Activated CD4-positive, alpha-beta T cell treated with anti-CD3 and anti-CD28 coated beads for 36 hours (primary cell): ENCODE data around the gene ABCA13. TPM values are rescaled to one million over a fixed set of nuclear protein-coding genes. Genes with fewer than 3 reads are reported as not detected.
A peak's percentile ranks its signal among the peaks of the same experiment; 100 is the strongest.

Source experiments
- ATAC-seq: fragments of 200-7000 bp; cut with Tn5 transposase; one replicate; pipeline ENCODE4 v1.10.0; 2021; ENCODE audit warnings: mild to moderate bottlenecking, moderate library complexity
- CTCF ChIA-PET: fragments of 350-600 bp; sonication (Branson Sonifier 250); formaldehyde crosslinking; loops from one replicate; lab custom pipeline; 2021; ENCODE audit warnings: antibody characterized with exemption; lab: Charles Lee
- POLR2A ChIA-PET: fragments of 350-600 bp; sonication (Branson Sonifier 250); formaldehyde crosslinking; loops from one replicate; lab custom pipeline; 2021; ENCODE audit warnings: antibody characterized with exemption, inconsistent platforms; lab: Charles Lee
- DNase-seq: peaks from one replicate; pipeline ENCODE4 v3.0.0-alpha.2; 2020
- H3K27ac Mint-ChIP-seq: one replicate; pipeline ENCODE4 v1.8.0; 2021; ENCODE audit warnings: mixed read lengths
- H3K27me3 Mint-ChIP-seq: one replicate; pipeline ENCODE4 v1.8.0; 2021; ENCODE audit warnings: mixed read lengths
- H3K36me3 Mint-ChIP-seq: one replicate; pipeline ENCODE4 v1.8.0; 2021; ENCODE audit warnings: low read depth, mixed read lengths
- H3K4me1 Mint-ChIP-seq: one replicate; pipeline ENCODE4 v1.8.0; 2021; ENCODE audit warnings: mixed read lengths
- H3K4me3 Mint-ChIP-seq: one replicate; pipeline ENCODE4 v1.8.0; 2021; ENCODE audit warnings: mild to moderate bottlenecking, moderate library complexity, mixed read lengths
- H3K9me3 Mint-ChIP-seq: one replicate; pipeline ENCODE4 v1.8.0; 2021; ENCODE audit warnings: low read depth, mixed read lengths
- intact Hi-C, 2 experiments: fragments of 100-400 bp; cut with DNase I in 1 of 2; cut with micrococcal nuclease in 1 of 2; formaldehyde crosslinking; loops; one replicate each; pipeline versions ENCODE4 v1.14.2 to v1.15.1; 2022 to 2024; cut with DNase I, micrococcal nuclease
- total RNA-seq, 2 experiments: library from RNA; stranded (reverse); gene quantifications; one replicate each; pipeline ENCODE4 v1.2.3, GENCODE V29; 2021

The ABCA13 gene
- total RNA-seq, 2 experiments from 2014 or later: not detected

DNA sequence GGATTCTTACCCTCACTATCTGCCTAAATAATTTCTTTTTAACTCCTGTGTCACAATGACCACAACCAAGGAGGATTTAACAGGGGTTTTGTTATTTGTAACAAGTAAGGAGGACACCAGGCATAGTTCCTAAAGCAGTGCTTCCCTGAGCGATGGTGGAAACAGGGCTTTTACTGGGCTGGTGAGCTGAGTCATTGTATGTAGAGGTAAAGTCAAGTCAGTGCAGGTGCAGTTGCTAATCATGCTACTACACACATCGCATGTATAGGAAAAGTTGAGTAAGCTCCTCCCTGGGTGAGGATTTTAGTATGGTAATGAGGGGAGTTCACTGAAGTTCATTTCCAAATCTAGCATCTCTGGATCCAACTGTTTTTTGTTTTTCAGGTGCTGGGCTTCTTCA, 22.9 kb upstream of the ABCA13 start:
- H3K4me3 Mint-ChIP-seq: no peak overlapping the region
- no peak for DNase-seq
- no peaks in the 10 kb centered on the region for H3K4me1 Mint-ChIP-seq
- intact Hi-C loops: no loop called here
- H3K27me3 Mint-ChIP-seq: peaks cover 14% of the 10 kb centered on the region
- ChIA-PET CTCF (no interaction called here), POLR2A (no interaction called here)
- ATAC-seq: no peak
- no peaks in the 10 kb centered on the region for H3K9me3 Mint-ChIP-seq
- H3K36me3 Mint-ChIP-seq: no peaks in the 10 kb centered on the region
- H3K27ac Mint-ChIP-seq: no peak overlapping the region

DNA sequence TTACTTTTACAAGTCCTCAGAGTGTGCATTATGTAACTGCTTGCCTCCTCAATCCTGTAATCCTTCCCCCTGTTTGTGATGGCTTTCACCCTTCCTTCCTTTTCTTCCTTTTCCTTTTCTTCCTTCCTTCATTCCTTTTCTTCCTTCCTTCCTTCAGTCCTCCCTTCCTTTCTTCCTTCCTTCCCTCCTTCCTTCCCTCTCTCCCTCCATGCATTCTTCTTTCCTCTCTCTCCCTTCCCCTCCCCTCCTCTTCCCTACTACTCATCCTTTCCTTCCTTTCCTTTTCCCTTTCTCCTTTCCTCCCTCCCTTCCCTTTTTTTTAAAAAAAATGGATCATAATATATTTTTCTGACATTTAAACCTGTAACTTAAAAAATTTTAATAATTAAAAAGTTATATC, 22.2 kb upstream of the ABCA13 start:
- CTCF ChIA-PET: no interaction called here
- Mint-ChIP-seq H3K9me3 (peaks cover 2% of the 10 kb centered on the region), H3K27me3 (peaks cover 16% of the 10 kb centered on the region), H3K4me3 (no peak overlapping the region), H3K36me3 (no peaks in the 10 kb centered on the region), H3K4me1 (no peaks in the 10 kb centered on the region), H3K27ac (no peak overlapping the region)
- no peak for DNase-seq
- POLR2A ChIA-PET: no interaction called here
- ATAC-seq: no peak
- intact Hi-C loops: no loop called here

DNA sequence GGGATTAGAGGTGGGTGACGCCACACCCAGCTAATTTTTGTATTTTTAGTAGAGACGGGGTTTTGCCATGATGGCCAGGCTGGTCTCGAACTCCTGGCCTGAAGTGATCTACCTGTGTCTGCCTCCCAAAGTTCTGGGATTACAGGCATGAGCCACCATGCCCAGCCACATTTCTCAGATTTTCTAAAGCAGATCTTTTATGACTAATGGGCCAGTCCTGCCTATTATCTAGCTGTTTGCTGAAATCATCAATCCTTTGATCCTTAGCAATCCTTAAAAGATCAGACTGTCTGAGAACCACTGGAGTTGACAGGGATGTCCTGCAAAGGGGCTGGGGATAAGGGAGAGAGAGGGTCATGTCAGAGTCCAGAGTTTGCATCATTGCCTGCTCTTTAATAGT, 21.2 kb upstream of the ABCA13 start:
- DNase-seq (no peak), ATAC-seq (no peak)
- Mint-ChIP-seq H3K27me3 (peaks cover 16% of the 10 kb centered on the region), H3K27ac (no peak overlapping the region), H3K4me1 (no peaks in the 10 kb centered on the region), H3K4me3 (no peak overlapping the region), H3K9me3 (peaks cover 2% of the 10 kb centered on the region), H3K36me3 (no peaks in the 10 kb centered on the region)
- intact Hi-C loops: no loop called here
- CTCF ChIA-PET: no interaction called here
- POLR2A ChIA-PET: no interaction called here

DNA sequence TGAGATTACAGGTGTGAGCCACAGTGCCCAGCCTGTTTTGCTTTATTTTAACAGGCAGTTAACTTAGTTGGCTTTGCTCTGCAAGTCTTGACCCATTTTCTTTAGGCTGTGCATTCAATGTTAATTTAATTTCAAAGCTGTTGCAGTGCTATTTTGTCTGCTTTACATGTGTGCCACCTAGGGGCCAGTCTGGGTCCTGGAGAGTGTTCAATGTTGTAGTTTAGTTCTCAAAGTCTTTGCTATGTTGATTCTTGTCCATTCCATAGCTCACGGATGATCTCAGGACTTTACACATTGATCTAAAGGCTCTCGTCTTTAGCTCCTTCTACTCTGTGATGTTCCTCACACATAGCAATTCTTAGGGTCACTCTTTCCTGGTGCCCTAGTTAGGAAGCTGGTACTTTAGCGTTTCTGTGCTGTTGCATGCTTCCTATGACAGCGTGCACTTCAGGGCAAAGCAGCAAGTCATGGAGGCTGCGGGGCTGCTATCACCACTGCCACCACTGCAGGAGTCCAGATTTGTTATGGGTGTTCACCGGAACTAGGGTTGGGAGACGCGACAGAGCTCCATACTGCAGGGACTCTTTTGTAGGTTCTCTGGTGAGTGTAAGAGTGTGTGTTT, 16.4 kb upstream of the ABCA13 start:
- no peak overlapping the region for H3K4me3 Mint-ChIP-seq
- DNase-seq: peak; percentile 57
- H3K4me1 Mint-ChIP-seq: no peaks in the 10 kb centered on the region
- ChIA-PET CTCF (interaction anchor here (1.1 to 3.1 kb wide), 4 partner anchors 18 to 210 kb away, joined by 3 to 19 read pairs (median 5); no protein-coding TSS in a partner anchor), POLR2A (interaction anchor here (0.6 kb wide), 1 partner anchor 122 kb away, joined by 3 read pairs; no protein-coding TSS in a partner anchor)
- H3K27me3 Mint-ChIP-seq: peaks cover 17% of the 10 kb centered on the region
- H3K36me3 Mint-ChIP-seq: no peaks in the 10 kb centered on the region
- peak; percentile 55 for ATAC-seq
- no peak overlapping the region for H3K27ac Mint-ChIP-seq
- intact Hi-C loops: loop anchor here (1.0 kb wide), 1 partner anchor 210 kb away; no protein-coding TSS in a partner anchor
- H3K9me3 Mint-ChIP-seq: peaks cover 2% of the 10 kb centered on the region

DNA sequence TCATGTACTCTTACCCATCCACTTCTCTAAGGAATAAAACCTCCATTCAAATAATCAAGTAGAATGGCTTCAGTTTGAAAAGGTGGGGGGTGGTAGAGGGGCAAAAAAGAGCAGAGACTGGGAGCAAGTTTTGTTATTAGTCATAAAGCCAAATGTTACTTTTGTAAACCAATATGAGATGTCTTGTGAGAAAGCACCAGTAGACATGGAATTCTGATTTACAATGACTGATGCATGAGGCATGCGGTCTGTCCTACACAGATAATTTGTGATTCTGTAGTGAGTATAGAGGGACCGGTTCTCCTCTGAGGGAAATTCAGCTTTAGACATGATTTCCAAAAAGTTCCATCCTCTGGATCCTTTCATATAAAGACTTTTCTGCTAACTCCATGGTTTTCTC, 12.9 kb upstream of the ABCA13 start:
- peaks cover 17% of the 10 kb centered on the region for H3K27me3 Mint-ChIP-seq
- DNase-seq: no peak
- ATAC-seq: no peak
- H3K36me3 Mint-ChIP-seq: no peaks in the 10 kb centered on the region
- H3K4me3 Mint-ChIP-seq: no peak overlapping the region
- intact Hi-C loops: no loop called here
- CTCF ChIA-PET: no interaction called here
- no peak overlapping the region for H3K27ac Mint-ChIP-seq
- POLR2A ChIA-PET: no interaction called here
- H3K4me1 Mint-ChIP-seq: no peaks in the 10 kb centered on the region
- peaks cover 2% of the 10 kb centered on the region for H3K9me3 Mint-ChIP-seq

DNA sequence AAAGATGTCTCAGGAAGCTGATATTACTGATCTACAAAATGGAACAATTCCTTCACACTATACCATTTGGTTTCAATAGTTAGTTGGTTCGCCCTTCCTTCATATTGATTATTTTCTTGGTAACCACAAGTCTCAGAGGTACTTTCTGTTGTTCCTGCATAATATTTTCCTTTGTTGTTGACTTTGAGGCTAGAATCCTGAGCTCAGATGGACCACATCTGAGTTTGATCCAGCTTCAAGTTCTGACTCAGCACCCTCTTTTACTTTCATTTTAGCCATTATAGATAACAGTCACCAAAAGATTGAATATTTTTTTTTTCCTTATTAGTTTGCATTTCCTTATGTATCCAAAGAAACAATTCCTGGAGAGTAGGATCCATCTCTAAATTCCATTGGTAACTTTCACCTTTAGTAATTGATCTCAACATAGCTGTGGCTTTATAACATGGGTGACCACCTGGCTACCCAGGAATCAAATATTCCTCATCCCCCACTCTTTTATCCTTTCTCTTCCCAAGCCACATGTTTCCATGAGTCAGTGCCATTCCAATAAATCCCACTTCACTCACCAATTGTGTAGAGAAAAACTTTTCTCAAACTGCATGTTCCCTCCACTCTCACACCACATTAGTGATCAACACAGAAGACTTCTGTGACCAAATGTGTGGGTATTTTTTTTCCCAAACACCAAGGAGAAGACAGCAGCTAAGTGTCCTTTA, 9.7 kb upstream of the ABCA13 start:
- intact Hi-C loops: no loop called here
- Mint-ChIP-seq H3K9me3 (no peaks in the 10 kb centered on the region), H3K4me1 (no peaks in the 10 kb centered on the region), H3K4me3 (no peak overlapping the region), H3K27me3 (peaks cover 10% of the 10 kb centered on the region), H3K36me3 (no peaks in the 10 kb centered on the region), H3K27ac (no peak overlapping the region)
- CTCF ChIA-PET: interaction anchor here (0.6 kb wide), 2 partner anchors 188 to 216 kb away, joined by 3 read pairs; no protein-coding TSS in a partner anchor
- POLR2A ChIA-PET: no interaction called here
- ATAC-seq (no peak), DNase-seq (no peak)

DNA sequence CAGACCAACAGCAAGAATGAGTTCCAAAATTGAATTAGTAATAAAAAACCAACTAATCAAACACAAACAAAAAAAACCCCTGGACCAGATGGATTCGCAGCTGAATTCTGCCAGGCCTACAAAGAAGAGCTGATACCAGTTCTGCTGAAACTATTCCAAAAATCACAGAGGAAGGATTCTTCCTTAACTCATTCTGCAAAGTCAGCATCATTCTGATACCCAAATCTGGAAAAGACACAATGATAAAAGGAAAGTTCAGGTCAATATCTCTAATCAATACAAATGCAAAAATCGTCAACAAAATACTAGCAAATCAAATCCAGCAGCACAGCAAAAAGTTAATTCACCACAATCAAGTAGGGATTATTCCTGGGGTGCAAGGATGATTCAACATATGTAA, 6.1 kb upstream of the ABCA13 start:
- Mint-ChIP-seq H3K9me3 (no peaks in the 10 kb centered on the region), H3K27me3 (peaks cover 5% of the 10 kb centered on the region), H3K27ac (no peak overlapping the region), H3K4me3 (no peak overlapping the region), H3K4me1 (no peaks in the 10 kb centered on the region), H3K36me3 (no peaks in the 10 kb centered on the region)
- ChIA-PET CTCF (interaction anchor here (0.6 kb wide), 1 partner anchor 552 kb away, joined by 3 read pairs; no protein-coding TSS in a partner anchor), POLR2A (no interaction called here)
- ATAC-seq (no peak), DNase-seq (no peak)
- intact Hi-C loops: no loop called here

DNA sequence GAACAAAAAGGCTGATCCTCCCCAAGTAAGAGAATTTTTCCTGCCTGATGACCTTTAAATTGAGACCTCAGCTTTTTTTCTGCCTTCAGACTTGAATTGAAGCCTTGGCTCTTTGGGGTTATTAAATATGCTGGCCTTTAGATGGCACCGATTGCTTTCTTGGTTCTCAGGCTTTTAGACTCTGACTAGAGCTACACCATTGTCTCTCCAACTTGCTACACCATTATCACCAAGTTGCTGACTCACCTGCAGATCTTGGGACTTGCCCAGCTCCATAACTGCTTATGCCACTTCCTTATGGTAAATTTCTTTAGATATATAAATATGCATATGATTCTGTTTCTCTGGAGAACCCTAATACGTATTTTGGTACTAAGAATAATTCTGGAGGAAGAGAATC, 3.1 kb upstream of the ABCA13 start:
- H3K27ac Mint-ChIP-seq: no peak overlapping the region

DNA sequence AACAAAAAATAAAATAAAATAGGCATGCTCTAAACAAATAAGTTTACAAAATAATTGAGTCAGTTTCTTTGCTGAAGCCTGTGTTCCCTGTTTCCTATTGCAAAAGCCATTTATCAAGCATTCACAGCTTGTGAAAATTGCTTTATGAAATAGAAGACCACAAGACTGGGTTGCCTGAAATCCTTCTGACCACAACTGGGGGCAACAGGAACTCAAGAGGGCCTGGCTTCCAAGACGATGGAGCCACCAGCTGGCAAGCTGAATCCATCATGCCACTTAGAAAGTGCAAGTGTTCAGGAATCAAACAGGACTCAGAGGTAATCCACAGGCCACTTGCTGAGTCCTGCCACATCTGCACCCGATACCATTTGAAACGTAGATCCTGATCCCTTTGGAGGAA, 752 bp upstream of the ABCA13 start:
- H3K9me3 Mint-ChIP-seq: no peaks in the 10 kb centered on the region
- no peaks in the 10 kb centered on the region for H3K4me1 Mint-ChIP-seq
- H3K36me3 Mint-ChIP-seq: no peaks in the 10 kb centered on the region
- CTCF ChIA-PET: no interaction called here
- DNase-seq: no peak
- peaks cover 2% of the 10 kb centered on the region for H3K27me3 Mint-ChIP-seq
- POLR2A ChIA-PET: no interaction called here
- H3K4me3 Mint-ChIP-seq: no peak overlapping the region
- intact Hi-C loops: no loop called here
- H3K27ac Mint-ChIP-seq: no peak overlapping the region
- no peak for ATAC-seq

More for the DNA sequence above, 3.1 kb upstream of the ABCA13 start:
- Mint-ChIP-seq H3K4me3 (no peak overlapping the region), H3K9me3 (no peaks in the 10 kb centered on the region), H3K36me3 (no peaks in the 10 kb centered on the region), H3K27me3 (peaks cover 5% of the 10 kb centered on the region), H3K4me1 (no peaks in the 10 kb centered on the region)
- DNase-seq (no peak), ATAC-seq (no peak)
- intact Hi-C loops: no loop called here
- ChIA-PET POLR2A (no interaction called here), CTCF (no interaction called here)

DNA sequence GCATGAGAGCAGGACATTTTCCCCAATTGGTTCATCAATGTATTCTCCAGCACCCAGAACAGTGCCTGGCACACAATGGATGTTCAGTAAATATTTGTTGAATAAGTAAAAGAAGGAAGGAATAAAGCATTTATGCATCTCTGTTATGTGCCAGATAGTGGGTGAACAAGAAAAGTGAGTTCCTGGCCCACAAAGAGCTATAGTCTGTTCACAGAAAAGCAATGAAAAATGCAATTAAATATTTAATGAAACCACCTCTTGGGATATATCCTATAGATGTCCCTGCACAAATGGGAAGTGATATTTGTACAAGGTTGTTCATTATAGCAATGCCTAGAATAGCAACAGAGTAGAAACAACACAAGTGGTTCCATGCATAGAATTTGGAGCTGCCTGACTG, 2.1 kb downstream of the ABCA13 start:
- Mint-ChIP-seq H3K27ac (no peak overlapping the region), H3K9me3 (no peaks in the 10 kb centered on the region), H3K4me1 (no peaks in the 10 kb centered on the region), H3K27me3 (peaks cover 2% of the 10 kb centered on the region), H3K4me3 (no peak overlapping the region), H3K36me3 (no peaks in the 10 kb centered on the region)
- no peak for ATAC-seq
- intact Hi-C loops: no loop called here
- CTCF ChIA-PET: no interaction called here
- DNase-seq: no peak
- POLR2A ChIA-PET: no interaction called here

DNA sequence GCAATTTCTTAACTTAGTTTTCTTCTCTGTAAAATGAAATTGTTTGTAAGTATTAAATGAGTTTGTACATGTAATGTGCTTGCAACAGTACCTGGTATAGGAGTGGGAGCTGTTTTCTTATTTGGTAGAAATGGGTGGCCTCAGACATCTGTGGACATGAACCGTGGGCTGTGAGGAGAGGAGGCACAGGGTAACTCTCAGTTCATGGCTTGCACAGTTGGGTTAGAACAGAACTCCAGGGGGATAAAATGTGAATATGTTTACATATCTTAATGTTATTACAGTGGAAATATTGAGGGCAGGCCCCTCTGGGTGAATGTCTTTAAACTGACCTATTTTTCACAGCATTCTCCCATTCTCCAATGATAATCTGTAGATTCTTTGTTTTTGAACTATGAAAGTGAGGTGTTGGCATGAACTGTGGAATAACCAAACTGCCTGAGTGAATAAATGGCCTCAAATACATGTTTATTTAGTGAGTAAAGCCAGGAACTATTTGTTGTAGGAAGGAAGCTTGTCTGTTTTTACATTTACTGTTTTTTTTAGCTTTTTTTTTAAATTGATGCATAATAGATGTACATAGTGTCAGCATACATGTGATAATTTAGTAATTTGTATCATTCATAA, 2.6 kb downstream of the ABCA13 start:
- Mint-ChIP-seq H3K36me3 (no peaks in the 10 kb centered on the region), H3K4me1 (no peaks in the 10 kb centered on the region), H3K27ac (no peak overlapping the region), H3K27me3 (peaks cover 2% of the 10 kb centered on the region), H3K4me3 (no peak overlapping the region), H3K9me3 (no peaks in the 10 kb centered on the region)
- ChIA-PET POLR2A (no interaction called here), CTCF (no interaction called here)
- intact Hi-C loops: no loop called here
- ATAC-seq: no peak
- DNase-seq: no peak

DNA sequence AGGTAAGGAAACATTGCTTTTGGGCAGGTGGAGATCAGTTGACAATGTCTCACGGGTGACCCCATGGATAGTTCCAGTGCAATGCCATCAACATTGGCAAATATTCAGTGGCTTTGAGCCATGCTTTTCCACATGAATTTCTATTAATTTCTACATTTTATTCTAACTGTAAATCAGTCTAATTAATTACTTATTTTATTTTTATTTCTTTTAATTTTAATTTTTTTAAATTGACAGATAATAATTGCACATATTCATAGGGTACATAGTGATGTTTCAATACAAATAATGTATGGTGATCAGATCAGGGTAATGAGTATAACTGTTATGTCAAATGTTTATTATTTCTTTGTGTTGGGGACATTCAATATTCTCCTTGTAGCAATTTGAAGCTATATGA, 3.8 kb downstream of the ABCA13 start:
- Mint-ChIP-seq H3K27me3 (no peaks in the 10 kb centered on the region), H3K36me3 (no peaks in the 10 kb centered on the region), H3K9me3 (no peaks in the 10 kb centered on the region), H3K27ac (no peak overlapping the region), H3K4me3 (no peak overlapping the region), H3K4me1 (no peaks in the 10 kb centered on the region)
- ChIA-PET CTCF (no interaction called here), POLR2A (no interaction called here)
- ATAC-seq (no peak), DNase-seq (no peak)
- intact Hi-C loops: no loop called here
